GM21390 (cell line): ENCODE measurements around the gene RRBP1.

Source experiments
- ATAC-seq: cut with Tn5 transposase; IDR thresholded peaks from one replicate; pipeline ENCODE4 v1.9.1; 2021; ENCODE audit not compliant: unreplicated experiment

Gene RRBP1

GRCh38 chr20:17624070-17624469 is 58.0 kb downstream of the RRBP1 start:
- ATAC-seq, result no peak

GRCh38 chr20:17622851-17623508 is 59.1 kb downstream of the RRBP1 start:
- no peak for ATAC-seq

DNA sequence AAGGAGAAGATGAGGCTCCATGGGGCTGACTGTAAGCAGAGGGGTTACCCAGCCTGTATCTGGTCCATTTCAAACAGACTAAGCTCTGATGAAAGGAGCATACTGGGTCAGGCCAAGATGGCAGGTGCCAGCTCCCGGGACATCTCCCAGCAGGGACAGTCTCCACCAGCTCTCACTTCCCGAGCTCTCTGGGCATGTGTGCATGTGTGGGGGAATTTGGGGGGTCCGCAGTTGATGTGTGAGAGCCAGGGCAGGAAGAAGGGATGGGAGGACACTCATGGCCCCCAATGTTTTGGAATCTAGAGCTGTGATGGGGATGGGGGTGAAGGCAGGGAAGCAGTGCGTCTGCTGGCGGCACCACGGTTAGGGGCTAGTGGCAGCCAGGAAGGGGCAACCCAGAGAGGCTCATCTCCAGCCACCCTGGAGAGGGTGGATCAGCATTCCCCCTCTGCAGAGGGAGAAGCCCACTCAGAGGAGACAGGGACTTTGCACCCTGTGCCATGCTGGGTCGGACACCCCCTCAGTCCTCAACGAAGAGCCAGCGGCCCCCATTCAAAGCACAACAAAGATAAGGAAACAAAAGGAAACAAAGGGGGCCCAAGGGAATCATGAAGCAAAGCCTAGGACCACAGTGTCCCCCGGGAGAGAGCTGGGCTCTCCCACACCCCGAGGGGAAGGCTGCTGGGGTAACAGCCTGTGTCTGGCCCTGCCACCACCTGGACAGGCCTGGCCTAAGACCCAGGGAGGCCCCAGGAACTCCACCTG is 59.8 kb downstream of the RRBP1 start:
- no peak for ATAC-seq

DNA sequence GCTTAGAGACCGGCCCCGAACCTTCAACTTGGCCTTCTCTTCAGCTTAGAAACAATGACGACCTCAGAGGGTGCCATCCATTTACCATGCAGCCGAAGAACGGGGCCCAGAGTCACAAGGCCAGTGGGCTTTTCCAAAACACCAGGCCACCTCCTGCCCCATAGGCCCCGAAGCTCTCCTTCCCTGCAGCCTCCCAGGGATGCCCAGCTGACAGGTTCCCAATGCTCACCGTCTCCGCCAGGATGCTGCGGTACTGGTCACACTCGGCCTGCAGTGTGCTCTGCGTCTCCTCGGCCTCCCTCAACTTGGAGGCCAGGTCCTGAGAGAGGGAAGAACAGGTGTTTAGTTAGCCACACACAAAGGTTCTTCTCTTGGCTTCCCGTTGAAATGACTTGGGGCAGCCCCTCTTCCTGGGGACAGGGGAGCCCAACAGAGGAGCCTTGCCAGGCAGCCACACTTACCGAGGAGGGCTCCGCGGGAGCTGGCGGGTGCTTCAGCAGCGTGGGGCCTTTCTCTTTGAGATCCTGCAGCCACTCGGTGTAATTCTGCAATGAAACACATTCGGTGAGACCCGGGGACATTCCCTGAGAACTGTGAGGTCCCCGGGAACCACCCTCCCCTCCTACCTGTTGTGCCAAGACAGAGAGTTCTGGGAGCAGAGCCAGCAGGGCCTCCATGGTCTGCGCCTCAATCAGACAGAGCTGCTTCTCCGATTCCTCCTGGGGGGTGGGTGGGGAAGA is 60.6 kb downstream of the RRBP1 start:
- ATAC-seq, result no peak

- ATAC-seq, result no peak
These were observed 61.4 kb downstream of the RRBP1 start for GRCh38 chr20:17620371-17621228.

GRCh38 chr20:17619351-17620093 is 62.5 kb downstream of the RRBP1 start:
- no peak for ATAC-seq

DNA sequence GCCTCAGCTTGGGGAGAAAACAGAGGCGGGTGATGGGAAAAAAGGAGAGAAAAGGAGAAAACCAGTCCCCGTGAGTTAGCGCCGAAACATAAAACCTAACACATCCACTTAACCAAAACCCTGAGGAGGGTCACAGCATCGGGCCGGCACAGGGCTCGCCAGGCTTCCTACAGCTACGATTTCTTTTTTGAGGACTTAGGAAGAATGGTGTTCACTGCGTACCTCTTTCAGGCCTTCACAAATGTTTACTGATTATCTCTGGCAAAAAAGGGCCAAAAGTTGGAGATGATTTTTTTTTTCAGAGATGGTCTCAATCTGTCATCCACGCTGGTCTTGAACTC is 63.4 kb downstream of the RRBP1 start:
- no peak for ATAC-seq

GRCh38 chr20:17617868-17618672 is 64.0 kb downstream of the RRBP1 start:
- ATAC-seq, result no peak

GRCh38 chr20:17617212-17617867 is 64.7 kb downstream of the RRBP1 start:
- ATAC-seq, result no peak

GRCh38 chr20:17616480-17617211 is 65.4 kb downstream of the RRBP1 start:
- no peak for ATAC-seq

- no peak for ATAC-seq
These were observed 66.2 kb downstream of the RRBP1 start for GRCh38 chr20:17615645-17616479.

DNA sequence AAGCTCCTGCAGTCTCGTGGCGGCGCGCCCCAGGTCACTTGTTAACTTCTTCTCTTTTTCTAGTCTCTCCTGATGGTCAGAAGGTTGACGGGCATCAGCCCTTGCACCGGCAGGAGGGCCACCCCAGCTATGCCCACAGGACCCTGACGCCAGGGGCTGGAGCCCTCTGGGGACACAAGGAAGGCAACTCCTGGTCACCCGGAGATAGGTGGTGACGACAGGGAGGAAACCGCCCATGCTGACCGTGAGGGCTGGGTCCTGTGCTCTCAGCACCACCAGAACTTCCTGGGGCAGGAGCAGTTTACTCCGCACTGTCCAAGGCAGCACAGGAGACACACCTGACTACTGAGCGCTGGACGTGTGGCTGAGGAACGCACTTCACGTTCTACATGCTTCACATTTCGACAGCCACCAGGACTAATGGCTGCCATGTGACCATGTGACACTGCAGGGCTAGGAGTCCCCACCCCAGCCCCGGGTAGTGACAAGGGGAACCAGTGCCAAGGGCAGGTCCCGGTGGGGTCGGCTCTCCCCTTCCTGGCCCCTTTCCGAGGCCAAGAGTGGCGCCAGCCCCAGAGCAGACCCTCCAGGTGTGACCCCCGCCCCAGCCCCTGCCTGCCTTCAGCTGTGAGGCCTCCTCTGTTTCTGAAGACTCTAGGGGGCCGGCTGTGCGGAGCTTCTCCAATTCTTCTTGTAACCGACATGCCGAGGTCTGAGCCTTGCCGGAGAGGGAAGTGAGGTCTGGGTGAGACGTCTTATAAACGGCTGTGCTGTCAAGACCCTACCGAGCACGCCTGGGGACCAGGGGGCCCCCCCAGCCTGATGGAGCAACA is 67.0 kb downstream of the RRBP1 start:
- no peak for ATAC-seq

GRCh38 chr20:17614176-17614811 is 67.7 kb downstream of the RRBP1 start:
- no peak for ATAC-seq

- no peak for ATAC-seq
These were observed 68.5 kb downstream of the RRBP1 start for GRCh38 chr20:17613328-17614175.

- no peak for ATAC-seq
These were observed 69.1 kb downstream of the RRBP1 start for GRCh38 chr20:17612992-17613327.
